H1 (cell line): ENCODE results near the gene QPCT. TPM values are rescaled to one million over a fixed set of nuclear protein-coding genes. Genes with fewer than 3 reads are reported as not detected.

Experiments used
- CTCF ChIA-PET: fragments of 300-600 bp; sonication (Branson Sonifier 250); formaldehyde crosslinking; loops from one replicate; lab custom pipeline; 2021; ENCODE audit not compliant: partially characterized antibody; lab: Charles Lee
- POLR2A ChIA-PET: fragments of 300-600 bp; sonication (Branson Sonifier 250); formaldehyde crosslinking; loops from one replicate; lab custom pipeline; 2021; ENCODE audit warnings: inconsistent platforms; ENCODE audit not compliant: partially characterized antibody; lab: Charles Lee
- DNase-seq, 2 experiments: peaks; one replicate each; pipeline versions ENCODE4 v3.0.0 to v3.0.0-alpha.2; 2010 to 2022; ENCODE audit warnings: low spot score in 2 of 2, low read depth in 1 of 2, mixed read lengths in 1 of 2
- FAIRE-seq: peaks from 2 replicates; lab custom pipeline; 2011; peaks lifted over from hg19 to GRCh38; lab: Jason Lieb, UNC
- H2AFZ ChIP-seq: 2 replicates; pipeline ENCODE4 v1.8.1; 2012; ENCODE audit warnings: low read length, inconsistent platforms
- H2AK5ac ChIP-seq: 2 replicates; pipeline ENCODE4 v1.6.1; 2013; ENCODE audit warnings: low read depth, low read length
- H2BK120ac ChIP-seq: replicated peaks from 2 replicates; pipeline ENCODE3; 2013; ENCODE audit warnings: low read depth, low read length, inconsistent platforms
- H2BK12ac ChIP-seq: 2 replicates; pipeline ENCODE4 v1.6.1; 2013; ENCODE audit warnings: low read depth, low read length
- H2BK15ac ChIP-seq: 2 replicates; pipeline ENCODE4 v1.6.1; 2013; ENCODE audit warnings: low read length
- H2BK20ac ChIP-seq: 2 replicates; pipeline ENCODE4 v1.6.1; 2013; ENCODE audit warnings: low read length
- H2BK5ac ChIP-seq: 2 replicates; pipeline ENCODE4 v1.6.1; 2013; ENCODE audit warnings: low read depth, low read length
- H3K14ac ChIP-seq: 2 replicates; pipeline ENCODE4 v1.6.1; 2013; ENCODE audit warnings: inconsistent platforms; ENCODE audit not compliant: insufficient read length
- H3K18ac ChIP-seq: 2 replicates; pipeline ENCODE4 v1.6.1; 2013; ENCODE audit warnings: low read length; ENCODE audit errors: extremely low read depth
- H3K23ac ChIP-seq: 2 replicates; pipeline ENCODE4 v1.6.1; 2013; ENCODE audit warnings: inconsistent platforms; ENCODE audit not compliant: insufficient read length
- H3K23me2 ChIP-seq: 2 replicates; pipeline ENCODE4 v1.6.1; 2013; ENCODE audit warnings: low read depth, low read length
- H3K27ac ChIP-seq: 2 replicates; pipeline ENCODE4 v1.6.1; 2011; ENCODE audit warnings: low read depth, low read length, inconsistent platforms
- H3K27me3 ChIP-seq, 4 experiments: replicated peaks in 1 of 4; 1 replicate in 1 of 4; 2 replicates in 3 of 4; pipeline versions ENCODE4 v1.6.1 to v1.8.1; 2011 to 2013; ENCODE audit warnings: low read length in 3 of 4, mild to moderate bottlenecking in 3 of 4, inconsistent platforms in 2 of 4, mixed read lengths in 2 of 4, moderate library complexity in 1 of 4; ENCODE audit not compliant: control insufficient read depth in 3 of 4, insufficient read depth in 3 of 4; ENCODE audit errors: extremely low read depth in 1 of 4
- H3K36me3 ChIP-seq, 4 experiments: 2 replicates each; pipeline versions ENCODE4 v1.6.1 to v1.8.1; 2011 to 2013; ENCODE audit warnings: mild to moderate bottlenecking in 4 of 4, low read length in 3 of 4, moderate library complexity in 2 of 4, control low read depth in 1 of 4, inconsistent platforms in 1 of 4; ENCODE audit not compliant: insufficient read depth in 4 of 4, control insufficient read depth in 2 of 4
- H3K4ac ChIP-seq: replicated peaks from 2 replicates; pipeline ENCODE3; 2013; ENCODE audit warnings: low read length, low read depth, mixed read lengths, inconsistent platforms; ENCODE audit not compliant: insufficient read length
- H3K4me1 ChIP-seq, 4 experiments: replicated peaks in 1 of 4; 1 replicate in 1 of 4; 2 replicates in 3 of 4; pipeline versions ENCODE4 v1.6.1 to v1.8.1; 2011 to 2013; ENCODE audit warnings: low read length in 3 of 4, inconsistent platforms in 2 of 4, mixed read lengths in 1 of 4; ENCODE audit not compliant: insufficient read depth in 4 of 4, control insufficient read depth in 3 of 4
- H3K4me2 ChIP-seq, 2 experiments: 2 replicates each; pipeline versions ENCODE4 v1.6.1 to v1.8.1; 2011 to 2013; ENCODE audit warnings: low read depth in 2 of 2, low read length in 2 of 2, control low read depth in 1 of 2, inconsistent platforms in 1 of 2, mild to moderate bottlenecking in 1 of 2; ENCODE audit not compliant: insufficient read depth in 1 of 2
- H3K4me3 ChIP-seq, 4 experiments: fragments of 200-600, 300-600 bp in 1 of 4; sonication (generic), shearing (Covaris generic), sonication (Bioruptor Twin) in 1 of 4; 2 replicates each; pipeline versions ENCODE4 v1.5.1 to v1.8.1; 2011 to 2016; ENCODE audit warnings: low read length in 4 of 4, low read depth in 3 of 4, control low read depth in 2 of 4, inconsistent platforms in 2 of 4, mild to moderate bottlenecking in 2 of 4, mixed read lengths in 1 of 4, moderate library complexity in 1 of 4; ENCODE audit not compliant: insufficient read depth in 2 of 4; ENCODE audit errors: extremely low read depth in 1 of 4
- H3K56ac ChIP-seq: replicated peaks from 2 replicates; pipeline ENCODE3; 2013; ENCODE audit warnings: low read depth, mild to moderate bottlenecking, mixed read lengths, low read length, inconsistent platforms; ENCODE audit not compliant: insufficient read length
- H3K79me1 ChIP-seq: 2 replicates; pipeline ENCODE4 v1.6.1; 2013; ENCODE audit warnings: low read depth, low read length, control low read depth
- H3K79me2 ChIP-seq, 2 experiments: 2 replicates each; pipeline versions ENCODE4 v1.6.1 to v1.8.1; 2012 to 2013; ENCODE audit warnings: low read length in 2 of 2, mild to moderate bottlenecking in 2 of 2, inconsistent platforms in 1 of 2; ENCODE audit not compliant: insufficient read depth in 2 of 2, control insufficient read depth in 1 of 2
- H3K9ac ChIP-seq, 4 experiments: replicated peaks in 1 of 4; 1 replicate in 1 of 4; 2 replicates in 3 of 4; pipeline versions ENCODE4 v1.6.1 to v1.8.1; 2011 to 2013; ENCODE audit warnings: low read depth in 3 of 4, low read length in 3 of 4, control low read depth in 2 of 4, mild to moderate bottlenecking in 2 of 4, moderate library complexity in 2 of 4, inconsistent platforms in 1 of 4; ENCODE audit errors: extremely low read depth in 1 of 4
- H3K9me3 ChIP-seq, 2 experiments: 2 replicates each; pipeline versions ENCODE4 v1.6.1 to v1.8.1; 2012 to 2013; ENCODE audit warnings: mild to moderate bottlenecking in 2 of 2, moderate library complexity in 2 of 2, control low read depth in 1 of 2, inconsistent platforms in 1 of 2, low read depth in 1 of 2, low read length in 1 of 2, mixed read lengths in 1 of 2; ENCODE audit not compliant: insufficient read depth in 2 of 2
- H4K20me1 ChIP-seq, 2 experiments: replicated peaks in 1 of 2; 2 replicates each; pipeline versions ENCODE3 to v1.8.1; 2011 to 2013; ENCODE audit warnings: inconsistent platforms in 2 of 2, low read length in 2 of 2, mild to moderate bottlenecking in 1 of 2; ENCODE audit not compliant: insufficient read depth in 2 of 2, control insufficient read depth in 1 of 2
- H4K5ac ChIP-seq: 2 replicates; pipeline ENCODE4 v1.6.1; 2013; ENCODE audit warnings: low read length, low read depth, mixed read lengths, inconsistent platforms; ENCODE audit not compliant: insufficient read length
- H4K8ac ChIP-seq: 2 replicates; pipeline ENCODE4 v1.8.0; 2013; ENCODE audit warnings: mild to moderate bottlenecking, moderate library complexity, low read length, inconsistent platforms; ENCODE audit not compliant: insufficient read depth; ENCODE audit errors: extremely low read depth
- H4K91ac ChIP-seq: replicated peaks from 2 replicates; pipeline ENCODE3; 2013; ENCODE audit warnings: low read length, mixed read lengths, inconsistent platforms; ENCODE audit not compliant: insufficient read length
- KDM1A ChIP-seq: fragments of 200-600, 300-600 bp; sonication (generic); IDR thresholded peaks from 2 replicates; pipeline ENCODE4 v1.7.1; 2016; ENCODE audit warnings: mild to moderate bottlenecking, low read length, borderline replicate concordance
- WGBS, 2 experiments: shearing (Covaris generic) in 1 of 2; methylation state at CpG; one replicate each; pipeline versions ENCODE4 v1.1.6 to v1.1.7; 2013 to 2015; ENCODE audit warnings: low lambda C conversion rate in 2 of 2, mixed read lengths in 2 of 2, inconsistent platforms in 1 of 2, low coverage in 1 of 2, missing lambda C conversion rate in 1 of 2; ENCODE audit not compliant: insufficient replicate concordance in 2 of 2, insufficient coverage in 1 of 2, insufficient read length in 1 of 2; ENCODE audit errors: extremely low coverage in 1 of 2, missing lambda C conversion rate in 1 of 2; 5-methylcytosine and 5-hydroxymethylcytosine counted together
- polyA plus RNA-seq, 7 experiments: library from polyadenylated mRNA; depleted of rRNA in 3 of 7; stranded (reverse) in 5 of 7; unstranded in 2 of 7; fragments of >200 nt in 5 of 7; fragments of 200-250 nt in 2 of 7; gene quantifications; 1 replicate in 5 of 7; 2 replicates in 1 of 7; 4 replicates in 1 of 7; pipeline versions ENCODE4 v1.2.1 to v1.2.3, GENCODE V29; 2011 to 2013; ENCODE audit warnings: missing spikeins in 2 of 7, mixed read lengths in 2 of 7
- total RNA-seq: library from RNA; stranded (reverse); fragmentation: NEBNext Ultra II Directional; extraction: Animal tissue kit (Norgen Biotek cat#: 25700); gene quantifications from 2 replicates; pipeline ENCODE4 v1.2.1, GENCODE V29; 2021

Gene QPCT
- total and polyA plus RNA-seq, 2 of the 8 experiments (the other 6 are each of a cell fraction or from before 2014, with no cell fraction given): 4.0 to 4.3 TPM

DNA sequence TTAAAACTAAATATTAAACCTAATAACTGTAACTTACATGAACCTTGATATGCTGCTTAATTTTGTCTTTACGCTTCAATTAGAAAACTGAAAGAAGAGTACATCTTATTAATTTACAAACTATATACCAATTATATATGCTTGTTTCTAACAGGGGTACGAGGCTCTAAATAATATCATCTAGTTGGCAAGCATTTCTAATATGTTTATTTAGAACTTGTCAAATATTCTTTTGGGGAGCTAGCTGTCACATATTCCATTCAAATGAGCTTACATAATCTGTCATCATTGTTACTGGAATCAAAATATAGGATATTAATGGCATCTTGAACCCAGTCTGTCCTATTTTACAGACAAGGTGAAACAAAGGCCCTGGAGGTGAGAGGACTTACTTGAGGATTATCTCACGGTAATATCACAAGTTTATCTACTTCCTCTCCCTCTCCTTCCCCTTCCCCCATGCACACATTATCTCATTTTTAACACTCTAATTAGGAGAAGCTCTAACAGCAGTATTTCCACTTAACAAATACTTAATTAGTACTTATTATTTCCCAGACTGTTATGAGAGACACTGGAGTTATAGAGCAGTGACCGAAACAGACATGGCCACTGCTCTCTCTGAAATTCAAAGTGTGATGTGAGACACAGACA lies 23.3 kb upstream of the QPCT start:
- Histone ChIP-seq H4K20me1 (peaks cover 2 to 4% of the 10 kb centered on the region in 2 experiments), H2BK120ac (no peak overlapping the region), H3K4me3 (no peak overlapping the region), H3K14ac (no peak overlapping the region), H2BK12ac (no peak overlapping the region), H3K4ac (no peak overlapping the region), H4K91ac (no peak overlapping the region), H3K9ac (no peak overlapping the region), H3K36me3 (peaks cover 0 to 2% (median 0%) of the 10 kb centered on the region in 4 experiments; a peak in 2 of 8 replicates), H2BK15ac (no peak overlapping the region), H3K27ac (no peak overlapping the region), H4K5ac (no peak overlapping the region), H2BK5ac (no peak overlapping the region), H4K8ac (no peak overlapping the region), H3K79me2 (peaks cover 4 to 77% of the 10 kb centered on the region in 2 experiments; a peak in 3 of 4 replicates), H3K4me2 (no peak overlapping the region), H3K9me3 (no peaks in the 10 kb centered on the region), H3K56ac (no peak overlapping the region), H3K23ac (no peak overlapping the region), H3K4me1 (peaks cover 0 to 5% (median 2%) of the 10 kb centered on the region in 4 experiments; a peak in 5 of 7 replicates), H2AK5ac (no peak overlapping the region), H2BK20ac (no peak overlapping the region), H3K27me3 (peaks cover 0 to 15% (median 10%) of the 10 kb centered on the region in 4 experiments; a peak in 5 of 7 replicates), H3K79me1 (no peaks in the 10 kb centered on the region; the same call in 1 of the 2 replicates), H3K23me2 (peaks cover 12% of the 10 kb centered on the region), H2AFZ (no peak overlapping the region), H3K18ac (no peak overlapping the region)
- POLR2A ChIA-PET: interaction anchor here (0.6 to 1.1 kb wide), 3 partner anchors 10 to 58 kb away, joined by 3 read pairs; no protein-coding TSS in a partner anchor
- no peak for TF ChIP-seq KDM1A
- CTCF ChIA-PET: interaction anchor here (0.6 kb wide), 2 partner anchors 75 to 937 kb away, joined by 3 to 4 read pairs; no protein-coding TSS in a partner anchor
- WGBS, 2 experiments: 92% methylated on average over 4 of the region's 4 CpGs; no CpG with 5 or more reads in 1 of the 2 experiments
- DNase-seq (no peak), FAIRE-seq (no peak)
